GM21390 (cell line): ENCODE measurements around the gene HPX.

Experiments
- ATAC-seq: cut with Tn5 transposase; IDR thresholded peaks from one replicate; pipeline ENCODE4 v1.9.1; 2021; ENCODE audit not compliant: unreplicated experiment

The HPX gene

GRCh38 chr11:6418557-6419008 lies 22.2 kb downstream of the HPX start:
- peak; percentile 19 for ATAC-seq

GRCh38 chr11:6417907-6418556 lies 22.8 kb downstream of the HPX start:
- no peak for ATAC-seq

- no peak for ATAC-seq
Measured at GRCh38 chr11:6415797-6416196, 25.0 kb downstream of the HPX start.

GRCh38 chr11:6414874-6415328 lies 25.9 kb downstream of the HPX start:
- no peak for ATAC-seq

- ATAC-seq: no peak
Measured at GRCh38 chr11:6413791-6414201, 27.0 kb downstream of the HPX start.

GRCh38 chr11:6411594-6412031 lies 29.2 kb downstream of the HPX start:
- ATAC-seq: no peak

GRCh38 chr11:6410695-6411430 lies 29.9 kb downstream of the HPX start:
- ATAC-seq: no peak

GRCh38 chr11:6406370-6406769 lies 34.4 kb downstream of the HPX start:
- ATAC-seq: no peak

- no peak for ATAC-seq
Measured at GRCh38 chr11:6405846-6406245, 34.9 kb downstream of the HPX start.

GRCh38 chr11:6405052-6405667 lies 35.6 kb downstream of the HPX start:
- ATAC-seq: no peak

- no peak for ATAC-seq
Measured at GRCh38 chr11:6404342-6405051, 36.3 kb downstream of the HPX start.

GRCh38 chr11:6403539-6403938 lies 37.2 kb downstream of the HPX start:
- ATAC-seq: no peak

GRCh38 chr11:6402561-6402981 lies 38.2 kb downstream of the HPX start:
- peak; percentile 97 for ATAC-seq

- ATAC-seq: peak; percentile 35
Measured at GRCh38 chr11:6402061-6402470, 38.7 kb downstream of the HPX start.

GRCh38 chr11:6401464-6401863 lies 39.3 kb downstream of the HPX start:
- ATAC-seq: no peak

GRCh38 chr11:6400431-6401345 lies 40.1 kb downstream of the HPX start:
- ATAC-seq: no peak

GRCh38 chr11:6397636-6398035 lies 43.2 kb downstream of the HPX start:
- ATAC-seq: no peak

GRCh38 chr11:6397156-6397555 lies 43.6 kb downstream of the HPX start:
- ATAC-seq: no peak

GRCh38 chr11:6395470-6396060 lies 45.2 kb downstream of the HPX start:
- ATAC-seq: no peak
